ENCODE measurements around the gene GDPD5. TPM values are rescaled to one million over a fixed set of nuclear protein-coding genes. Genes with fewer than 3 reads are reported as not detected.

Gene GDPD5
- total RNA-seq, 1 experiment from 2014 or later, result 7.8 TPM

DNA sequence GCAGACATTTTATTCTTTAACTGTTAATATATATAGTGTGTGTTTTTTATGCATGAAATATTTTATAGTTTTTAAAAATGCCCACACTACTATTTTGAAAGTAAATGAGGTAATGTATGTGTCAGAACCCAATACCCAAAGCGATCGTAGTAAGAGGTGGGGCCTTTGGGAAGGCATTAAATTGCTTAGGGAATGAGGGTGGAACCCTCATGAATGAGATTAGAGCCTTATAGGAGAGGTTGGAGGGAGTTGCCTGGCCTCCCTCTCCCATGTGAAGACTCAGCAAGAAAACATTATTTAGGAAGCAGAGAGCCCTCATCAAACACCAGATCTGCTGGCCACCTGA lies 103.9 kb downstream of the GDPD5 start:
- no peak overlapping the region for H4K91ac ChIP-seq (ENCODE audit: insufficient read length, low read depth, low read length)
- H3K56ac ChIP-seq (ENCODE audit: insufficient read length, low read depth, low read length), result no peak overlapping the region
- H3K27me3 ChIP-seq (ENCODE audit: insufficient read depth, low read length), result no peaks in the 10 kb centered on the region
- H2BK15ac ChIP-seq (ENCODE audit: low read depth, low read length), result no peak overlapping the region
- H3T11ph ChIP-seq (ENCODE audit: low read length), result no peak overlapping the region
- no peak overlapping the region for H2BK12ac ChIP-seq (ENCODE audit: insufficient read length, low read depth, low read length)
- no peaks in the 10 kb centered on the region for H4K20me1 ChIP-seq (ENCODE audit: control insufficient read depth, insufficient read depth, insufficient read length)
- H3K9me3 ChIP-seq (ENCODE audit: control insufficient read depth, low read depth, low read length), result no peaks in the 10 kb centered on the region
- H3K9ac ChIP-seq (ENCODE audit: extremely low read depth, insufficient read length, low read length), result no peak overlapping the region
- no peak overlapping the region for H2BK120ac ChIP-seq (ENCODE audit: low read depth, low read length, poor library complexity, severe bottlenecking)
- H3K4ac ChIP-seq (ENCODE audit: low read depth, low read length), result no peak overlapping the region
- H3K36me3 Mint-ChIP-seq (ENCODE audit: insufficient read depth in 1 of 3, low read depth in 3 of 3), result peaks cover 14 to 18% (median 18%) of the 10 kb centered on the region in 3 experiments
- no peaks in the 10 kb centered on the region for H3K79me1 ChIP-seq (ENCODE audit: insufficient read depth, low read depth, low read length, poor library complexity, severe bottlenecking)
- no peak overlapping the region for H2AFZ ChIP-seq (ENCODE audit: low read length)
- no peak overlapping the region for H3K23ac ChIP-seq (ENCODE audit: insufficient read length, low read depth, low read length)
- H3K18ac ChIP-seq (ENCODE audit: insufficient read length, low read depth, low read length), result no peak overlapping the region
- peaks cover 3 to 16% of the 10 kb centered on the region in 2 experiments for H3K4me1 Mint-ChIP-seq
- no peak overlapping the region for H3K27ac Mint-ChIP-seq
- no CpG with 5 or more reads among the region's 2 CpGs for WGBS (ENCODE audit: extremely low coverage, insufficient read length, low lambda C conversion rate)
- no peak overlapping the region for H4K5ac ChIP-seq (ENCODE audit: insufficient read length, low read depth, low read length)
- H3K14ac ChIP-seq (ENCODE audit: insufficient read depth, low read length), result no peak overlapping the region
- H3K4me1 ChIP-seq (ENCODE audit: insufficient read depth, low read length), result no peaks in the 10 kb centered on the region
- DNase-seq, result no peak
- no peak overlapping the region for H4K8ac ChIP-seq (replicated peaks; ENCODE audit: insufficient read length, low read depth, low read length)
- H3K27me3 Mint-ChIP-seq (ENCODE audit: low read depth), result no peaks in the 10 kb centered on the region
- no peak overlapping the region for H3K4me2 ChIP-seq (ENCODE audit: insufficient read depth, insufficient read length, low read length)
- H2BK20ac ChIP-seq (ENCODE audit: low read depth, low read length, poor library complexity, severe bottlenecking), result no peak overlapping the region
- H2BK5ac ChIP-seq (ENCODE audit: insufficient read length, low read length), result no peak overlapping the region
- H3K79me2 ChIP-seq (ENCODE audit: insufficient read depth, low read length), result no peaks in the 10 kb centered on the region
- H3K4me3 Mint-ChIP-seq, result no peak overlapping the region
- no peak for TF ChIP-seq CTCF (conservative IDR thresholded peaks at IDR 0.05)
- no peaks in the 10 kb centered on the region for H3K9me3 Mint-ChIP-seq
- H2AK5ac ChIP-seq (ENCODE audit: insufficient read length, low read length), result no peak overlapping the region
- H3K23me2 ChIP-seq (ENCODE audit: insufficient read length, low read depth, low read length, poor library complexity, severe bottlenecking), result no peaks in the 10 kb centered on the region
- no peak overlapping the region for H3K27ac ChIP-seq (ENCODE audit: insufficient read length, low read depth, low read length)
